SU-DHL-6 (cell line): ENCODE data around the gene TMPRSS13.

Source experiments
- CTCF ChIP-seq: fragments of 200-600 bp; sonication (generic); IDR thresholded peaks from one replicate; pipeline ENCODE4 v1.5.1; 2017; ENCODE audit warnings: antibody characterized with exemption, mild to moderate bottlenecking, low read length, moderate library complexity; ENCODE audit not compliant: insufficient read depth, poor library complexity, severe bottlenecking
- EZH2phosphoT487 ChIP-seq: fragments of 200-600 bp; sonication (generic), shearing (Covaris generic); conservative IDR thresholded peaks from 2 replicates; pipeline ENCODE4 v1.6.1; 2018; ENCODE audit warnings: mild to moderate bottlenecking, antibody characterized with exemption, low read length, moderate library complexity, mixed read lengths

DNA sequence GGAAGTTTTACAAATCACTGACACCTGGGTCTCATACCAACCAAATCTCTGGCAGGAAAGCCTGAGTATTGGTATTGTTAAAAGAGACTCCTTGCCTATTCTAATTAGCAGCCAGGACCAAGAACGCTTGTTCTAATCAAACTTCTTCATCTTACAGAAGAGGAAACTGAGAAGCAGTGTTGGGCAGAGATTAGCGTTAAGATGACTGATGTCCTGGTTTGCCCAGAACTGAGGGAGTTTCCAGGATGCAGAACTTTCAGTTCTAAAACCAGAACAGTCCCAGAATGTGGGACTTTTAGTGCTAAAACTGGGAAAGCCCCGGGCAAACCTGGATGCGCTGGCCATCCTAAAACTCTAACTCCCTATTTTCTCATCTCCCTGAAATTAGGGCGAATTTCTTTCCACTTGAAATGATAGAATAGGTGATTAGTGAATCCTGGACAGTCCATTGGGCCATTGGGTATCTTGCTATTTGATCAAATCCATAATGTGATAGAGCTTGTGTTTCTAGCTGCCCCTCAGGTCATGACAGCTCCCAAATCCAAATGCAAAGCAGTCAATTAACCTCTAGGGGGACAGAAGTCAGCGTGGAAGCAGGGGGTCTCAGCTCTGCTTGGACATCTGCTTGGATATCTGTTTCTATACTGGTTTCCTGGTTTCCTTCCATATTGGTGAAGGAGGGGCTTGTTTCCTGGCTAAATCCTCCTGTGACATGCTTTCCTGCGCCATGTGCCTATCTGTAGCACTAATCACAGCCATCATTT is 16.0 kb upstream of the TMPRSS13 start:
- TF ChIP-seq CTCF (no peak), EZH2phosphoT487 (no peak)
